ENCODE measurements around the gene NID1.
"Not testable (repeated sequence)": the region's sequence is repeated elsewhere in the genome, so short reads cannot be mapped to it uniquely, and the experiment has no call there.

NID1 gene

GRCh38 chr1:235995511-235995910 is 69.4 kb downstream of the NID1 start:
- no peak for FAIRE-seq

- FAIRE-seq, result no peak
Observed at GRCh38 chr1:235993652-235994051, 71.2 kb downstream of the NID1 start.

GRCh38 chr1:235992868-235993267 is 72.0 kb downstream of the NID1 start:
- FAIRE-seq, result no peak

DNA sequence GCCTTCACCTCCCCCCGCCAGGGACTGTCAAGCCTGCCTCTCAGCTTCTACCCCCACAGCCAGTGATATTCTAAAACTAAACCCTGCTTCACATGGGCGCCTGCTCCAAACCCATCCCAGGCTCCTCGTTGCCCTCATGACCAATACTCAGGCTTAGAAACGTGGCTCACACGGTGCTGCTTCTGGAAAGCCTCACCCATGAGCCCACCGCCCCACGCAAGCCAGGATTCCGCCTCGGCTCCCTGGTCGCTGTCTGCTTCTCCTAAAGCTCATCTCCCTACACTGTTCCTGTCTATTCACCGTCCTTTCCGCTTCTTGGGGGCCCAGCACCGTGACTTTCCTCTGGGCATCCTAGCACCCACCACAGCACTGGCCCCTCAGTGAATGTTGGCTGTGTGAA is 72.5 kb downstream of the NID1 start:
- FAIRE-seq, result no peak

- no peak for FAIRE-seq
Observed at GRCh38 chr1:235990330-235990795, 74.5 kb downstream of the NID1 start.

DNA sequence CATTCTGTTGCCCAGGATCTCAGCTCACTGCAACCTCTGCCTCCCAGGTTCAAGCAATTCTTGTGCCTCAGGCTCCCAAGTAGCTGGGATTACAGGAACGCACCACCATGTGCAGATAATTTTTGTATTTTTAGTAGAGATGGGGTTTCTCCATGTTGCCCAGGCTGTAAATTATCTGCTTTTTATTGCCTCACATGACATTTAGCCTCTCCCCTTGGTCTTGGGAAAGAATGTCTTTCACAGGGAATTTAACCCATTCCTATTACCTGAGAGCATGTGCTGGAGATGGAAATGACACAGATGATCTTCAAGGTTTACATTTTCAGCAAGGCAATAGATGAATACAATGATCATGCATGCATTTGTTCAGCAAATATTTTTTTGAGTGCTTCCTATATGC is 75.8 kb downstream of the NID1 start:
- no peak for FAIRE-seq

- FAIRE-seq, result no peak
Observed at GRCh38 chr1:235986869-235987268, 78.0 kb downstream of the NID1 start.

DNA sequence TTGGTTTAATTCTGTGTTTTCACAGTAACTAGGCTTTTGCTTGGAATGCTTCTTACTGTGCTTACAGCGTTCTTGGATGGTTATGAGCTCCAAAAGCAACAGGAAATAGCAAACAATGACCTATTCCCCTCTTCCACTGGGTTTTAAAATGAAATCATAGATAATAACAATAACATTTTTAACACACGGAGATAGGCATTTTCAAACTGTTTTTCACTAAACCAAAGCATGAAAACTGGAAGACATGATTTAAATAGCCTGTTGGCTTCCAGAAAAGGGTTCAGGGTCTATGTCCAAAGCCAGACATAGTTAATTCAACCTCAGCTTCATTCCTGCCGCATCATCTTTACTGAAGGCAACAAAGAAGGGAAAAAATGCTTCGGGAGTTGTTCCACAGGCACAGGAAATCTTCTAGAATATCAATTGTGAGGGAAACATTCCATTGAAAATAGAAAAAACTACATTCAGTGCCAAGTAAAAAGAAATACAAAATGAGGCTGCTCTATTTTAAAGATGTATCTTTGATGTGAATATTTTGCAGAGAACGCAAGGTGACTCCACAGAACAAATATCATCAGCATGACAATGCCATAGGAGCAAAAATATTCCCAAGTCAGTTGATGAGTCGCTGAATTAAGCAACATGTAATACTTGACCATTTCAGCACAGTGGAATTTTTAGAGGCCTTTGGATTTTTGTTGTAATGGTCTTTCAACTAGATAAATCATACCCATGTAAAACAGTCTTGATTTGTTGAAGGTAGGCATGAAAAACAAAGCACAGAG is 80.7 kb downstream of the NID1 start:
- FAIRE-seq, result no peak

DNA sequence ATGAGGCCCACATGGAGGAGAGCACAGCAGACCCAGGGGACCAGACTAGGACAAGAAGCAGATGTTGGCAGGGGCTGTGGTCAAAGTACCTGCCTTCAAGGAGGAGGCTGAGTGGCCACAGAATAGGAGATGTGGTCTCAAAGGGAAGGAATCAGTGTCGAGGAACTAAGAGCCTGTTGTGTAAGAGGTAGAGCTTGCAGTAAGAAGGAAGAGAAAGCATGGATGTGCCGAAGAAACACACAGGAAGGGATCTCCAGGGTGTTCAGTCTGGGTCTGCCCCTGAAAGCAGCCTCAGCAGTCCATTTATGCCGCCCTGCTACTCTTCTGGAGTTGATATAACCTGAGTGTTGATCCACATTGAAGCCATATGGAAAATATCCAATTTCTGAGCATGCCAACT is 83.9 kb downstream of the NID1 start:
- FAIRE-seq, result no peak

DNA sequence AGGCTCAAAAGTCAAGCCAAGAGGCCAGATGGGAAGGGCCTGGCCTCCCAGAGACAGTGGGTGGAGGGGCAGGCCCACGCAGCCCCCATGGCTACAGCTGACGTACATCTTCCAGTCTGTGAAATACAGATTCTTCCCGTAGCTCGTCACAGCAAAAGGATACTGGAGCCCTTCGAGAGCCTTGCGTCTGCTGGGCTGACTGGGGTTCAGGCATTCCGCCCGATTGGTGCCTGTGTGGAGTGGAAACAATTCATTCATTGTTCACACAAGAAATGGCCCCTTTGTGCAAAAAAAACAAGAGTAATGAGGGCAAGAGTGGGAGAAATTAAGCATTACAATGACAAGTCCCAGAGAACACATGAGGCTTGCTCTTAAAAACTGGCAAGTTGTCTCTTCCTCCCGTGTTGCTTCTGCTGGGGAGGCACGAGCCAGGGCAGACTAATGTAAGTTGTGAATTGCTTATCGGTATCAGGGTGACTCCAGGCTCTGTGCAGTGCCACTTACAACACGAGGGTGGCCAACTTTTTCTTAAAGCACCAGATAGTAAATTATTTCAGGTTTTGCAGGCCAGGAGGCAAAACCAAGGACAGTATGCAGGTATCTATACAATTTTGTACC is 85.1 kb downstream of the NID1 start:
- FAIRE-seq, result no peak

DNA sequence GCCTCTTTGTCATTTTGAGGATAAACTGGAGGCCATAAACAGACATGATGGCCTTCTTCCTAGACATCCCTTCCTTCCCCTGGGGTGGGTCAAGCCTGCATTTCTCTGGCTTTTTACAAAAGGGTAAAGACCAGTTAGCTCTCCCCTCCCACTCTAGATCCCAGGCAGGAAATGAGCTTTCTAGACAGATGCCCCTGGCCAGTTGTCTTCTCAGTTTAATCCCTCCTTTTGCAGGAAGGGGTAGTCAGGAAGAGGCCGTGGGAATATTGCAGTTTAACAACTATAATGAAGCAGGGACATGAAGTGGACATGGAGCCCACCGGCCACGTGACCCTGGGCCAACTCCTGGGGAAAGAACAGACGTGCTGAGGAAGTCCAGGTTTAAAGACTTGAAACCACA is 85.7 kb downstream of the NID1 start:
- FAIRE-seq, result no peak

DNA sequence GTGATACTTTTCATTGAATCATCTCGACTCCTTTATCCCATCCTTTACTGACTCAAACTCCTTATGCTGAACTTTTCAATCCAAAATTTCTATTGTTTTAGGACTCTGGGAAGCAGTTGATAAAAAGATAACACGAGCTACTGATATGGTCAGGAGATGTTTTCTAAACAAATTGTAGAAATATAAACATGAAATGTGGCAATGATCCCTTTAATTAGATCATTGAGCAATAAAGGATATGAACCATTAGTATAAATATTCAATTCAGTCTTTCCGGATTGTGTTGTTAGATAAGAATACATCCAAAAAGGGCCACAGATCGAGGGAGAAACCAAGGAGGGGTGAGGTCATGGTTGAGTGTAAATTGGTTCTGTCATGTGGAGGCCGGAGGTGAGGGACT is 88.4 kb downstream of the NID1 start:
- FAIRE-seq, result no peak

GRCh38 chr1:235974616-235975015 is 90.3 kb downstream of the NID1 start:
- no peak for FAIRE-seq

GRCh38 chr1:235972691-235973090 is 92.2 kb downstream of the NID1 start:
- not testable (repeated sequence) for FAIRE-seq

GRCh38 chr1:235972311-235972689 is 92.6 kb downstream of the NID1 start:
- FAIRE-seq, result no peak

DNA sequence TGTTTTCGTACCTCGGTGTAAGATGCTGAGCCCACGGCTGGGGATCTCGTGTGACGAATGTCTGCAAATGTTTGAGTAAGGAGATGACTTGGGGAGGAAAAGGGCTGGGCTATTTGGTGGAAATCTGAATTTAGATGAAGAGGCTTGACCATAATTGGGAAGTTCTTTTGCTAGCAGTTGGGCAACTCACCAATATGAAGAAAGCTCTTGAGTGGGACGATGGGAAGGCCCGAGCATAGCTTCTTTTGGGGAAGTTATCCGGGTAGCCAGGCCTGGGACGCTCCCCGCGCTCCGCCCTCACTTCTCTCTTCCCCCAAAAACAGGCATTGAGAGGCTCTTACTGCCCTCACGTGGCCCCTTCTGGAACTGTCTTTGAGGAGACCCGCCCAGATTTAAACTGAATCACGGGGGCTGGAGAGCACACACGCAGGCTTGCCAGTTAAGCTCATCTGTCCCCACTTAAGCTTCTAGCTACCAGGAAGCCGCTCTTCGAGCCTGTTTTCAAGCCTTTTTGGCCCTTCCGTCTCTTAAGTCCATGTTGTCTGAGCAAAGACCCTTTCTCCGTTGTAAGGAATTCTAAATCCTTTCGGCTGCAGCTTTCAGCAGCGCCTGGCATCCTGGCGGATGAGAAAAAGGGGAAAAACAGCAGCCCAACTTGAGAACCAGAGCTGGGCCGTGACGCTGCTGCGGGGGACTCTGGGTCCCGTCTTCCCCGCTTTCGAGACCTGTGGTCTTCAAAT is 93.1 kb downstream of the NID1 start:
- FAIRE-seq, result no peak

DNA sequence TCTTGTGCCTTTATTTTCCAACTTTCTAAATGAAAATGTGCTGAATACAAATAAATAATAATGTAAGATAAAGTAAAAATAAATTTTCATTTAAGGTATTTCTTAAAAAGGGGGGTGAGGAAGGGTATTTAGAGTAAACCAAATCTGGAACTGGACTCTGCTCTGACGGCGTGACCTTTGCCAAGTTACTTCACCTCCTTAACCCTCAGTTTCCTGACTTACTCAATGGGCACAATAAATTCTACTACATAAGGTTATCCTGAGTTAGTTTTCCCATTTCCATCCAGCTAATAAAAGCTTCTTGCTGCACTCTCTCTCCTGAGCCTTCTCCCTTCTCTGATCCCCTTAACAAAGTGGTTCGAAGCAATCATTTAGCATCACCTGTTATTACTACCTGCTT is 93.9 kb downstream of the NID1 start:
- FAIRE-seq, result no peak

- no peak for FAIRE-seq
Observed at GRCh38 chr1:235968831-235969230, 96.1 kb downstream of the NID1 start.

DNA sequence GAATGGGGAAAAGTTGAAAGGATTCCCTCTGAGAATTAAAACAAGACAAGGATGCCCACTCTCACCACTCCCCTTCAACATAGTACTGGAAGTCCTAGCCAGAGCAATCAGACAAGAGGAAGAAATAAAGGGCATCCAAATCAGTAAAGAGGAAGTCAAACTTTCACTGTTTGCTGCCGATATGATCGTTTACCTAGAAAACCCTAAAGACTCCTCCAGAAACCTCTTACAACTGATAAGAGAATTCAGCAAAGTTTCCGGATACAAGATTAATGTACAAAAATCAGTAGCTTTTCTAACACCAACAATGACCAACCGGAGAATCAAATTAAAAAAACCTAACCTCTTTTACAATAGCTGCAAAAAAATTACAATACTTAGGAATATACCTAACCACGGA is 98.8 kb downstream of the NID1 start:
- not testable (repeated sequence) for FAIRE-seq

DNA sequence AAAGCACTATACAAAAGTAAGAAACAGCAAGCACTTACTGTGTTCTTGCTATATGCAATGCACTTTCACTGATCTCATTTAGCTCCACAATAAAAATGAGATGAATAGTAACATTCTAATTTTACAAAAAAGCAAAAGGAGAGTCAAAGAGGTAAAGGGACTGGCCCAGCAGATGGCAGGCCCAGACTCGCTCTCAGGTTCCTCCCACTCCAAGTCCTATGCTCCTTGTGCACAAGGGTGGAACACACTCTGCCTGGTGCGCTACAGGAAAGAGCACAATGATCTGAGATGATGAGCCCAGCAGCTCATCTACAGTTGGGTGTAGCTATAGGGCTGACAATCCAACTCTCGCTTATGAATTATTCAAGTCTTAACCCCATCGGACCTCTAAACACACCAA is 104.1 kb downstream of the NID1 start:
- FAIRE-seq, result no peak

- FAIRE-seq, result no peak
Observed at GRCh38 chr1:235958021-235958420, 106.9 kb downstream of the NID1 start.

DNA sequence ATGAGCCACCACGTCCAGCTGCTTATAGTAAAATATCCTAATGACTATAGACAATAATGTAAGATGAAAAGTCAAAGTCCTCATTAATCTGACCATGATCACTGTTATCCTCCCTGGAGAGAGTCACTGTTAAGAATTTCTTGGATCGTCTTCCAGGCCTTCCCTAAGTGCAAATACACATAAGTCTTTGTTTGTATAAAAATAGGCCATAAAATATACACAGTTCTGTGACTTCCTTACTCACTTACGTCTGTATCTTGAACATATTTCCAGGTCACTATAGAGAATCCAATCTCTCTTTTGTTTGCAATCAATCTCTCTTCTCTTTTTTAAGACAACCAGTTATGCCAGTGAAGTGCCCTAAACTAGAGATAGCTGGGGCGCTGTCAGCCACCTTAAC is 109.1 kb downstream of the NID1 start:
- no peak for FAIRE-seq

DNA sequence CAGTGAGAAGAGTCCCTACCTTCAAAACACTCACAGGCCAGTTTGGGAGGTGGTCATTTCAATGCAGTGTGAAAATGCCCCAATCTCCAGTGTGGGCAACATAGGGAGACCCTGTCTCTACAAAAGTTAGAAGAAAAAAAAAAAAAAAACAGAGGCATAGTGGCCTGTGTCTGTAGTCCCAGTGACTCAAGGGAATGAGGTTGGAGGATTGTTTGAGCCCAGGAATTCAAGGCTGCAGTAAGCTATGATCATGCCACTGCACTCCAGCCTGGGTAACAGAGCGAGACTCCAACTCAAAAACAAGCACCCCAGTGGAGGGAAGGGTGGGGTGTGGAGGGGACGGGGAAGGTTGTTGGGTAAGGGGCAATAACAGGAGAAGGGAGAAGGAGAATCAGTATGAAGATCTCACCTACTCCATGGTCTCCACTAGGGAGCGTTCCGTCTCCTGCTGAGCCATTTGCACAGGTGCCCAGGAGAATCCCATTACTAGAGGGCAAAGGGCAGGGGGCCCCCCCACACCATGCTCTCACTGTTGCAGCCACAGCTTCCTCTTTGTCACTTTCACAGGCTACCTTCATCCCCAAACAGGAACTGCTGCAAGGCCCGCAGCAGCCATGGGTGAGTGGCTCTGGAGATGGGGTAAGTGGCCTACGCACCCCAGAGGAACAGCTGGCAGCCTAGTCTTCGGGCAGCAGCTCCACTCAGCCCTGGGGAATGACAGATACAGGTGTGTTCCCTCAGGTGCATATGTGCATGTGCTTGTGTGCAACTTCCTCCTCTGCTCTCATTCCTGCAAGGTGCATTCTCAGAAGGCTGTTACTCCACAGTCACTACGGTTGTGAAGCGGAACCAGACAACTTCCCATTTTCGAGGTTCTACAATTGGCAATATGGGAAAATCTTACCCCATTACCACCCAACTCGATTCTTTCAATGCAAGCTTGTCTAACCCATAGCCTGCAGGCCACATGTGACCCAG is 110.3 kb downstream of the NID1 start:
- no peak for FAIRE-seq
